Peyer's patch (tissue), 4 donors: ENCODE data around the gene ROR1. TPM values are rescaled to one million over a fixed set of nuclear protein-coding genes. Genes with fewer than 3 reads are reported as not detected.

Experiments used
- DNase-seq, 3 donors: peaks; one replicate each; pipeline ENCODE4 v3.0.0-alpha.2; 2017 to 2019
- H3K27ac ChIP-seq, 4 donors: fragments of 200-600 bp; sonication (generic); one replicate each; pipeline ENCODE4 v1.5.1; 2016 to 2019
- H3K27me3 ChIP-seq, 2 donors: fragments of 200-600 bp; sonication (generic); one replicate each; pipeline ENCODE4 v1.5.1; 2019
- H3K36me3 ChIP-seq, 3 donors: fragments of 200-600 bp; sonication (generic); one replicate each; pipeline ENCODE4 v1.5.1; 2016 to 2019
- H3K4me1 ChIP-seq, 4 donors: fragments of 200-600 bp; sonication (generic); one replicate each; pipeline ENCODE4 v1.5.1; 2016 to 2019
- H3K4me3 ChIP-seq, 4 donors: fragments of 200-600 bp; sonication (generic); 1 replicate in 3 of 4; 2 replicates in 1 of 4; pipeline ENCODE4 v1.5.1; 2016 to 2019; ENCODE audit warnings: mild to moderate bottlenecking in 1 of 4
- H3K9me3 ChIP-seq, 4 donors: fragments of 200-600 bp; sonication (generic); one replicate each; pipeline ENCODE4 v1.5.1; 2016 to 2019; ENCODE audit warnings: mild to moderate bottlenecking in 1 of 4
- POLR2A ChIP-seq, 2 donors: fragments of 450-650 bp; IDR thresholded peaks; one replicate each; pipeline ENCODE4 v1.5.1; 2017; ENCODE audit warnings: antibody characterized with exemption in 2 of 2, mild to moderate bottlenecking in 2 of 2, moderate library complexity in 2 of 2
- total RNA-seq, 4 donors: library from RNA; depleted of rRNA; stranded (reverse); fragments of >200 nt; gene quantifications; one replicate each; pipeline ENCODE4 v1.1.0, GENCODE V29; 2016
- TF ChIP-seq, protein P1 (sequence below), 6 experiments: fragments of 450-650 bp in 4 of 6; fragments of 200-600 bp in 2 of 6; sonication (generic) in 1 of 6; IDR thresholded peaks; one replicate each; pipeline ENCODE4 v1.5.1; 2017 to 2019; ENCODE audit warnings: antibody characterized with exemption in 6 of 6, mild to moderate bottlenecking in 3 of 6, moderate library complexity in 1 of 6

Gene ROR1
- total RNA-seq, 4 donors from 2014 or later = 1.2 to 7.4 (median 4.7) TPM

DNA sequence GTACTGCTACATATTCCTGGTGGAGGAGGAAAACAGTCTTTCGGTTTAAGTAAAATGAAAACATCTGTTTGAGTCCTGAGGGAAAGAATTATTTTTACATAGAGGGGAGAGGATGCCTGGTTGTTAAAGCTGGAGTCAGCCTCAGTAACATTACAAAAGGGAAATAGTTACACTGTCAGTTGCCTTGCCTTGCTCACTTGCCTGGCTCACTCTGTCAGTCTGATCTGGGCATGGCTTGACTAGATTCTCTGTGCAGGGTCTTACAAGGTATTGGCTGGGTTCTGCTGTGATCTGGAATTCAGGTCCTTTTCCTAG lies 421.2 kb downstream of the ROR1 start:
- Histone ChIP-seq H3K36me3 (no peaks in the 10 kb centered on the region), H3K27me3 (no peaks in the 10 kb centered on the region), H3K27ac (no peak overlapping the region), H3K9me3 (no peaks in the 10 kb centered on the region), H3K4me3 (no peak overlapping the region), H3K4me1 (no peaks in the 10 kb centered on the region)
- TF ChIP-seq, protein P1, sequence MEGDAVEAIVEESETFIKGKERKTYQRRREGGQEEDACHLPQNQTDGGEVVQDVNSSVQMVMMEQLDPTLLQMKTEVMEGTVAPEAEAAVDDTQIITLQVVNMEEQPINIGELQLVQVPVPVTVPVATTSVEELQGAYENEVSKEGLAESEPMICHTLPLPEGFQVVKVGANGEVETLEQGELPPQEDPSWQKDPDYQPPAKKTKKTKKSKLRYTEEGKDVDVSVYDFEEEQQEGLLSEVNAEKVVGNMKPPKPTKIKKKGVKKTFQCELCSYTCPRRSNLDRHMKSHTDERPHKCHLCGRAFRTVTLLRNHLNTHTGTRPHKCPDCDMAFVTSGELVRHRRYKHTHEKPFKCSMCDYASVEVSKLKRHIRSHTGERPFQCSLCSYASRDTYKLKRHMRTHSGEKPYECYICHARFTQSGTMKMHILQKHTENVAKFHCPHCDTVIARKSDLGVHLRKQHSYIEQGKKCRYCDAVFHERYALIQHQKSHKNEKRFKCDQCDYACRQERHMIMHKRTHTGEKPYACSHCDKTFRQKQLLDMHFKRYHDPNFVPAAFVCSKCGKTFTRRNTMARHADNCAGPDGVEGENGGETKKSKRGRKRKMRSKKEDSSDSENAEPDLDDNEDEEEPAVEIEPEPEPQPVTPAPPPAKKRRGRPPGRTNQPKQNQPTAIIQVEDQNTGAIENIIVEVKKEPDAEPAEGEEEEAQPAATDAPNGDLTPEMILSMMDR (IDR thresholded peaks at IDR 0.05) = no peak
- no peak for TF ChIP-seq POLR2A (IDR thresholded peaks at IDR 0.05)
- no peak for DNase-seq

GRCh38 chr1:64196074-64196870 lies 422.5 kb downstream of the ROR1 start:
- no peak for DNase-seq
- H3K36me3 ChIP-seq = no peaks in the 10 kb centered on the region
- no peaks in the 10 kb centered on the region for H3K27me3 ChIP-seq
- H3K9me3 ChIP-seq = no peaks in the 10 kb centered on the region
- H3K27ac ChIP-seq = no peak overlapping the region
- TF ChIP-seq POLR2A (IDR thresholded peaks at IDR 0.05) = no peak
- TF ChIP-seq, protein P1 (IDR thresholded peaks at IDR 0.05) = no peak
- H3K4me3 ChIP-seq = no peak overlapping the region
- no peaks in the 10 kb centered on the region for H3K4me1 ChIP-seq

DNA sequence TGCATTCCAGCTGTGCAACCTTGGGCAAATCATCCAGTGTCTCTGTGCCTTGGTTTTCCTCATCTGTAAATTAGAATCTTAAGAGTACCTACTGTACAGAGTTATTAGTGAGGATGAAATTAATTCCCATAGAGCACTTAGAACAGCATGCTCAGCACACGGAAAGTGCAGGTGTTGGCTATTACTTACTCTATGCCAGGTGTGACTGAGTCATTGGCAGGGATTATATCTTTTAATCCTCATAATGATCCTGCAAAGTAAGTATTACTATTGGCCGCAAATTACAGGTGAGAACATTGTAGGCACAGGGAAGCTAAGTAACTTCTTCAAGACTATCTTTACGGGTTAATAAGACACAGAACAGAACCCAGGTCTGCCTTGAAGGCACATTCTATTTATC lies 423.3 kb downstream of the ROR1 start:
- Histone ChIP-seq H3K27me3 (no peaks in the 10 kb centered on the region), H3K4me3 (no peak overlapping the region), H3K9me3 (no peaks in the 10 kb centered on the region), H3K27ac (no peak overlapping the region), H3K36me3 (no peaks in the 10 kb centered on the region), H3K4me1 (no peaks in the 10 kb centered on the region)
- DNase-seq = no peak
- TF ChIP-seq, protein P1 (IDR thresholded peaks at IDR 0.05) = no peak
- TF ChIP-seq POLR2A (IDR thresholded peaks at IDR 0.05) = no peak

GRCh38 chr1:64199154-64199553 lies 425.3 kb downstream of the ROR1 start:
- H3K27me3 ChIP-seq = no peaks in the 10 kb centered on the region
- H3K36me3 ChIP-seq = no peaks in the 10 kb centered on the region
- no peak overlapping the region for H3K27ac ChIP-seq
- TF ChIP-seq POLR2A (IDR thresholded peaks at IDR 0.05) = no peak
- TF ChIP-seq, protein P1 (IDR thresholded peaks at IDR 0.05) = no peak
- no peaks in the 10 kb centered on the region for H3K4me1 ChIP-seq
- no peak for DNase-seq
- no peaks in the 10 kb centered on the region for H3K9me3 ChIP-seq
- H3K4me3 ChIP-seq = no peak overlapping the region

GRCh38 chr1:64200064-64200463 lies 426.2 kb downstream of the ROR1 start:
- Histone ChIP-seq H3K27ac (no peak overlapping the region), H3K4me3 (no peak overlapping the region), H3K36me3 (no peaks in the 10 kb centered on the region), H3K9me3 (no peaks in the 10 kb centered on the region), H3K4me1 (no peaks in the 10 kb centered on the region), H3K27me3 (no peaks in the 10 kb centered on the region)
- TF ChIP-seq, protein P1 (IDR thresholded peaks at IDR 0.05) = no peak
- no peak for TF ChIP-seq POLR2A (IDR thresholded peaks at IDR 0.05)
- no peak for DNase-seq
